IMR-90 (cell line): ENCODE data around the gene AKAP12. TPM values are rescaled to one million over a fixed set of nuclear protein-coding genes. Genes with fewer than 3 reads are reported as not detected.

Source experiments
- ATAC-seq: fragments of 200-7000 bp; cut with Tn5 transposase; 2 replicates; pipeline ENCODE4 v1.9.1; 2020; ENCODE audit warnings: low read depth, mild to moderate bottlenecking, moderate library complexity
- BruUV-seq: library from RNA; stranded (reverse); fragments of 400-500 nt; replicated peaks from 2 replicates; lab custom pipeline; 2021; lab: Mats Ljungman, UMichigan
- CTCF ChIA-PET: fragments of 300-600 bp; formaldehyde crosslinking; extraction: SDS; loops from one replicate; lab custom pipeline; 2021; ENCODE audit warnings: antibody characterized with exemption; lab: Yijun Ruan, JAX
- POLR2A ChIA-PET: fragments of 300-600 bp; sonication (Branson Sonifier 250); formaldehyde crosslinking; loops from one replicate; lab custom pipeline; 2022; ENCODE audit warnings: antibody characterized with exemption; ENCODE audit not compliant: unreplicated experiment; lab: Charles Lee
- DNase-seq: peaks from one replicate; pipeline ENCODE4 v3.0.0; 2013
- H2AFZ ChIP-seq: replicated peaks from 2 replicates; pipeline ENCODE3; 2013; ENCODE audit warnings: low read length, mild to moderate bottlenecking; ENCODE audit not compliant: poor library complexity
- H2AK5ac ChIP-seq: 2 replicates; pipeline ENCODE4 v1.6.1; 2013; ENCODE audit warnings: low read depth, low read length, inconsistent platforms
- H2AK9ac ChIP-seq: replicated peaks from 2 replicates; pipeline ENCODE3; 2013; ENCODE audit warnings: mild to moderate bottlenecking, low read depth, low read length, moderate library complexity; ENCODE audit not compliant: poor library complexity
- H2BK120ac ChIP-seq: 2 replicates; pipeline ENCODE4 v1.6.1; 2013; ENCODE audit warnings: low read depth, low read length, inconsistent platforms
- H2BK15ac ChIP-seq: 3 replicates; pipeline ENCODE4 v1.6.1; 2013; ENCODE audit warnings: low read depth, low read length, inconsistent platforms
- H2BK20ac ChIP-seq: 2 replicates; pipeline ENCODE4 v1.6.1; 2013; ENCODE audit warnings: low read depth, mild to moderate bottlenecking, inconsistent platforms, low read length, moderate library complexity
- H2BK5ac ChIP-seq: 2 replicates; pipeline ENCODE4 v1.6.1; 2013; ENCODE audit warnings: mild to moderate bottlenecking, low read depth, low read length, inconsistent platforms; ENCODE audit not compliant: poor library complexity, severe bottlenecking
- H3K14ac ChIP-seq: replicated peaks from 2 replicates; pipeline ENCODE4 v1.6.1; 2013; ENCODE audit warnings: low read depth, low read length, inconsistent platforms
- H3K18ac ChIP-seq: 2 replicates; pipeline ENCODE4 v1.6.1; 2013; ENCODE audit warnings: low read depth, low read length, control low read depth
- H3K23ac ChIP-seq: 2 replicates; pipeline ENCODE4 v1.6.1; 2013; ENCODE audit warnings: low read depth, low read length, inconsistent platforms
- H3K27ac ChIP-seq: 2 replicates; pipeline ENCODE4 v1.5.1; 2013; ENCODE audit warnings: mild to moderate bottlenecking, control low read depth, low read length; ENCODE audit not compliant: insufficient read depth
- H3K27me3 ChIP-seq: 2 replicates; pipeline ENCODE4 v1.6.1; 2013; ENCODE audit warnings: low read length; ENCODE audit not compliant: control insufficient read depth, insufficient read depth
- H3K36me3 ChIP-seq: 2 replicates; pipeline ENCODE4 v1.6.1; 2013; ENCODE audit warnings: low read length, mixed read lengths; ENCODE audit not compliant: control insufficient read depth, insufficient read depth
- H3K4ac ChIP-seq: 2 replicates; pipeline ENCODE4 v1.6.1; 2013; ENCODE audit warnings: low read depth, low read length, inconsistent platforms
- H3K4me1 ChIP-seq: 2 replicates; pipeline ENCODE4 v1.6.1; 2013; ENCODE audit warnings: low read length, mixed read lengths; ENCODE audit not compliant: control insufficient read depth, insufficient read depth
- H3K4me2 ChIP-seq: 2 replicates; pipeline ENCODE4 v1.6.1; 2013; ENCODE audit warnings: low read depth, mild to moderate bottlenecking, control low read depth, low read length, moderate library complexity
- H3K4me3 ChIP-seq: 2 replicates; pipeline ENCODE4 v1.5.1; 2013; ENCODE audit warnings: low read depth, mild to moderate bottlenecking, control low read depth, low read length, moderate library complexity; ENCODE audit not compliant: insufficient read depth
- H3K56ac ChIP-seq: 2 replicates; pipeline ENCODE4 v1.6.1; 2013; ENCODE audit warnings: low read length, inconsistent platforms; ENCODE audit not compliant: insufficient read depth; ENCODE audit errors: extremely low read depth
- H3K79me1 ChIP-seq, 2 experiments: 2 replicates each; pipeline ENCODE4 v1.6.1; 2013; ENCODE audit warnings: low read length in 2 of 2, inconsistent platforms in 1 of 2, low read depth in 1 of 2
- H3K9ac ChIP-seq: 2 replicates; pipeline ENCODE4 v1.6.1; 2013; ENCODE audit warnings: low read depth, low read length, control low read depth
- H3K9me1 ChIP-seq: 2 replicates; pipeline ENCODE4 v1.6.1; 2013; ENCODE audit warnings: low read length, inconsistent platforms; ENCODE audit not compliant: insufficient read depth
- H3K9me3 ChIP-seq: 2 replicates; pipeline ENCODE4 v1.6.1; 2013; ENCODE audit warnings: low read length; ENCODE audit not compliant: control insufficient read depth, insufficient read depth
- H4K20me1 ChIP-seq: 2 replicates; pipeline ENCODE4 v1.6.1; 2013; ENCODE audit warnings: low read length, inconsistent platforms; ENCODE audit not compliant: insufficient read depth
- H4K5ac ChIP-seq: 2 replicates; pipeline ENCODE4 v1.6.1; 2013; ENCODE audit warnings: mild to moderate bottlenecking, low read depth, low read length, control low read depth
- H4K8ac ChIP-seq, 2 experiments: 2 replicates each; pipeline ENCODE4 v1.6.1; 2013; ENCODE audit warnings: low read depth in 2 of 2, low read length in 2 of 2, control low read depth in 1 of 2, inconsistent platforms in 1 of 2
- H4K91ac ChIP-seq: 2 replicates; pipeline ENCODE4 v1.6.1; 2013; ENCODE audit warnings: low read depth, low read length, inconsistent platforms; ENCODE audit not compliant: insufficient read depth
- POLR2A ChIP-seq: IDR thresholded peaks from 2 replicates; pipeline ENCODE4 v1.6.1; 2012; ENCODE audit warnings: mild to moderate bottlenecking, low read depth, low read length
- RFX5 ChIP-seq: IDR thresholded peaks from 2 replicates; pipeline ENCODE4 v1.8.0; 2012; ENCODE audit warnings: low read depth, mild to moderate bottlenecking, low read length, moderate library complexity
- WGBS, 2 experiments: methylation state at CpG; one replicate each; pipeline versions ENCODE4 v1.1.5 to v1.1.7; 2013; ENCODE audit warnings: missing lambda C conversion rate in 2 of 2; ENCODE audit not compliant: insufficient read length in 1 of 2; ENCODE audit errors: extremely low coverage in 2 of 2; 5-methylcytosine and 5-hydroxymethylcytosine counted together
- dilution Hi-C: fragments of 300-500 bp; cut with HindIII; formaldehyde crosslinking; loops from one replicate; pipeline ENCODE4 v1.14.3; 2018; ENCODE audit warnings: low sequenced_read_pairs; ENCODE audit not compliant: unreplicated experiment
- in situ Hi-C: fragments of 300-500 bp; cut with MboI; formaldehyde crosslinking; loops from 3 replicates; pipeline ENCODE4 v1.14.3; 2019; ENCODE audit warnings: low sequenced_read_pairs, inconsistent platforms, mixed read lengths
- intact Hi-C: fragments of 100-400 bp; cut with micrococcal nuclease; formaldehyde crosslinking; loops from 2 replicates; pipeline ENCODE4 v1.10.0; 2022
- polyA plus RNA-seq, 3 experiments: library from polyadenylated mRNA; depleted of rRNA; stranded (reverse); fragments of >200 nt; gene quantifications; 2 replicates each; pipeline ENCODE4 v1.2.3, GENCODE V29; 2012; ENCODE audit warnings: low replicate concordance in 1 of 3
- total RNA-seq: library from RNA; depleted of rRNA; stranded (reverse); fragments of >200 nt; gene quantifications from 2 replicates; pipeline ENCODE4 v1.2.3, GENCODE V29; 2012

Gene AKAP12
- total and polyA plus RNA-seq, 2 of the 4 experiments (the other 2 are of a cell fraction) = 56.0 to 118 TPM

- POLR2A ChIA-PET = no interaction called here
- ATAC-seq = no peak
- in situ Hi-C loops = no loop called here
Observed at GRCh38 chr6:151379933-151380847, 140.4 kb downstream of the AKAP12 start.

More at GRCh38 chr6:151379933-151380847, 140.4 kb downstream of the AKAP12 start:
- no peak overlapping the region for H2AK5ac ChIP-seq
- intact Hi-C loops = no loop called here
- no peaks in the 10 kb centered on the region for H3K27me3 ChIP-seq
- peaks cover 5% of the 10 kb centered on the region for H3K9me1 ChIP-seq
- TF ChIP-seq POLR2A = no peak
- TF ChIP-seq RFX5 = no peak
- CTCF ChIA-PET = interaction anchor here (0.6 kb wide), 1 partner anchor 45 kb away, joined by 3 read pairs; no protein-coding TSS in a partner anchor
- no peaks in the 10 kb centered on the region for H3K36me3 ChIP-seq
- H3K14ac ChIP-seq = no peak overlapping the region
- peaks cover 51 to 68% of the 10 kb centered on the region in 2 experiments for H3K79me1 ChIP-seq
- H3K4ac ChIP-seq = no peak overlapping the region
- H3K56ac ChIP-seq = no peak overlapping the region
- no peak overlapping the region for H2AFZ ChIP-seq
- no peak overlapping the region for H2BK120ac ChIP-seq
- no peak overlapping the region for H3K4me2 ChIP-seq
- no peak overlapping the region for H4K91ac ChIP-seq
- H3K18ac ChIP-seq = no peak overlapping the region
- H4K5ac ChIP-seq = no peak overlapping the region
- no peak overlapping the region for H2AK9ac ChIP-seq
- no peak overlapping the region for H3K9ac ChIP-seq
- no peak overlapping the region for H2BK15ac ChIP-seq
- H4K8ac ChIP-seq = no peak overlapping the region
- dilution Hi-C loops = no loop called here
- no TSS peak for BruUV-seq
- H2BK20ac ChIP-seq = no peak overlapping the region
- H4K20me1 ChIP-seq = peaks cover 12% of the 10 kb centered on the region
- no peak overlapping the region for H3K4me3 ChIP-seq
- DNase-seq = no peak
- H3K23ac ChIP-seq = no peak overlapping the region
- 94% methylated on average over 8 of the region's 14 CpGs; no CpG with 5 or more reads in 1 of the 2 experiments for WGBS, 2 experiments
- H2BK5ac ChIP-seq = no peak overlapping the region
- no peaks in the 10 kb centered on the region; the same call in 1 of the 2 replicates for H3K4me1 ChIP-seq
- no peaks in the 10 kb centered on the region for H3K9me3 ChIP-seq
- H3K27ac ChIP-seq = no peak overlapping the region
